ENCODE measurements around the gene C4BPA. TPM values are rescaled to one million over a fixed set of nuclear protein-coding genes. Genes with fewer than 3 reads are reported as not detected.

Gene C4BPA
- polyA plus RNA-seq, 3 donors: 0.24 to 0.47 (median 0.40) TPM

GRCh38 chr1:207174913-207175312 lies 70.9 kb downstream of the C4BPA start:
- no peak for DNase-seq (ENCODE audit: low read depth in 3 of 3, low spot score in 2 of 3)

- no peak for DNase-seq (ENCODE audit: low read depth in 3 of 3, low spot score in 2 of 3)
Observed at GRCh38 chr1:207179036-207179435, 75.0 kb downstream of the C4BPA start.

- no peak for DNase-seq (ENCODE audit: low read depth in 3 of 3, low spot score in 2 of 3)
Observed at GRCh38 chr1:207181847-207182246, 77.8 kb downstream of the C4BPA start.

- no peak for DNase-seq (ENCODE audit: low read depth in 3 of 3, low spot score in 2 of 3)
Observed at GRCh38 chr1:207186503-207186902, 82.5 kb downstream of the C4BPA start.

GRCh38 chr1:207188901-207189300 lies 84.9 kb downstream of the C4BPA start:
- DNase-seq (ENCODE audit: low read depth in 3 of 3, low spot score in 2 of 3): no peak

- no peak for DNase-seq (ENCODE audit: low read depth in 3 of 3, low spot score in 2 of 3)
Observed at GRCh38 chr1:207191061-207191460, 87.0 kb downstream of the C4BPA start.

- no peak for DNase-seq (ENCODE audit: low read depth in 3 of 3, low spot score in 2 of 3)
Observed at GRCh38 chr1:207191776-207192175, 87.7 kb downstream of the C4BPA start.

GRCh38 chr1:207194197-207194596 lies 90.2 kb downstream of the C4BPA start:
- DNase-seq (ENCODE audit: low read depth in 3 of 3, low spot score in 2 of 3): no peak

Other genes with a start within 250 kb of the C4BPA start
- not detected for gene IL20, start 238.6 kb upstream of the C4BPA start, polyA plus RNA-seq (ENCODE audit: insufficient read length in 3 of 3)
- gene IL24, start 206.8 kb upstream of the C4BPA start, polyA plus RNA-seq (ENCODE audit: insufficient read length in 3 of 3): under 1 TPM; 0.18 to 0.35 (median 0.35) TPM
- gene FCMR, start 182.3 kb upstream of the C4BPA start, polyA plus RNA-seq (ENCODE audit: insufficient read length in 3 of 3): 1 to 10 TPM; 1.9 to 2.4 (median 2.0) TPM
- 1 to 10 TPM in 2 of 3 donors, under 1 TPM in 1; 0.94 to 2.4 (median 1.2) TPM for gene PIGR, start 157.8 kb upstream of the C4BPA start, polyA plus RNA-seq (ENCODE audit: insufficient read length in 3 of 3)
- 10 to 100 TPM in 1 of 3 donors, 1 to 10 TPM in 2; 5.9 to 12.5 (median 9.8) TPM for gene FCAMR, start 133.8 kb upstream of the C4BPA start, polyA plus RNA-seq (ENCODE audit: insufficient read length in 3 of 3)
- gene C1orf116, start 71.5 kb upstream of the C4BPA start, polyA plus RNA-seq (ENCODE audit: insufficient read length in 3 of 3): 10 to 100 TPM; 18.0 to 22.3 (median 20.2) TPM
- gene YOD1, start 53.0 kb upstream of the C4BPA start, polyA plus RNA-seq (ENCODE audit: insufficient read length in 3 of 3): 10 to 100 TPM; 15.1 to 16.2 (median 16.1) TPM
- 10 to 100 TPM; 15.1 to 17.0 (median 15.4) TPM for gene PFKFB2, start 51.0 kb upstream of the C4BPA start, polyA plus RNA-seq (ENCODE audit: insufficient read length in 3 of 3)
- gene C4BPB, start 15.4 kb upstream of the C4BPA start, polyA plus RNA-seq (ENCODE audit: insufficient read length in 3 of 3): under 1 TPM; 0.10 to 0.35 (median 0.21) TPM
- 10 to 100 TPM; 65.3 to 66.7 (median 66.0) TPM for gene CD55, start 217.4 kb downstream of the C4BPA start, polyA plus RNA-seq (ENCODE audit: insufficient read length in 3 of 3)